CD4-positive, alpha-beta T cell treated with Interleukin-15 for 1 hour (primary cell): ENCODE data around the gene UBA1.

Experiments used
- DNase-seq: peaks from one replicate; pipeline ENCODE4 v3.0.0-alpha.2; 2020

The UBA1 gene

GRCh38 chrX:47190445-47191269, 3.0 kb upstream of the UBA1 start:
- DNase-seq: peak; percentile 91

- peak; percentile 50 for DNase-seq
These were observed 2.3 kb upstream of the UBA1 start for GRCh38 chrX:47191331-47191730.

- DNase-seq: no peak
These were observed 1.7 kb upstream of the UBA1 start for GRCh38 chrX:47191806-47192401.

- no peak for DNase-seq
These were observed 662 bp downstream of the UBA1 start for GRCh38 chrX:47194194-47194787.

- DNase-seq: no peak
These were observed 2.5 kb downstream of the UBA1 start for GRCh38 chrX:47196098-47196497.

- DNase-seq: no peak
These were observed 3.9 kb downstream of the UBA1 start for GRCh38 chrX:47197526-47197925.

GRCh38 chrX:47198026-47198686, 4.5 kb downstream of the UBA1 start:
- DNase-seq: no peak

GRCh38 chrX:47198687-47199080, 5.1 kb downstream of the UBA1 start:
- DNase-seq: no peak

- DNase-seq: no peak
These were observed 5.7 kb downstream of the UBA1 start for GRCh38 chrX:47199286-47199685.

- DNase-seq: no peak
These were observed 6.9 kb downstream of the UBA1 start for GRCh38 chrX:47200385-47201150.

GRCh38 chrX:47201345-47201944, 7.8 kb downstream of the UBA1 start:
- DNase-seq: no peak

GRCh38 chrX:47202316-47202715, 8.7 kb downstream of the UBA1 start:
- no peak for DNase-seq

- no peak for DNase-seq
These were observed 9.2 kb downstream of the UBA1 start for GRCh38 chrX:47202877-47203276.

- DNase-seq: no peak
These were observed 11.3 kb downstream of the UBA1 start for GRCh38 chrX:47204970-47205369.

- no peak for DNase-seq
These were observed 12.7 kb downstream of the UBA1 start for GRCh38 chrX:47206316-47206715.

GRCh38 chrX:47208108-47208507, 14.5 kb downstream of the UBA1 start:
- DNase-seq: no peak

- no peak for DNase-seq
These were observed 16.0 kb downstream of the UBA1 start for GRCh38 chrX:47209508-47210238.

- DNase-seq: no peak
These were observed 17.2 kb downstream of the UBA1 start for GRCh38 chrX:47210661-47211425.

- DNase-seq: no peak
These were observed 19.0 kb downstream of the UBA1 start for GRCh38 chrX:47212381-47213293.
